HEK293 (cell line): ENCODE data around the gene GOLGA3.

Experiments
- CTCF ChIA-PET: fragments of 350-600 bp; formaldehyde crosslinking; extraction: SDS; loops from one replicate; lab custom pipeline; 2021; ENCODE audit warnings: antibody characterized with exemption; lab: Yijun Ruan, JAX
- POLR2A ChIA-PET: fragments of 300-600 bp; formaldehyde crosslinking; extraction: SDS; loops from one replicate; lab custom pipeline; 2020; ENCODE audit warnings: antibody characterized with exemption, inconsistent platforms; lab: Yijun Ruan, JAX
- H3K27ac ChIP-seq: fragments of 200-500 bp; sonication (Bioruptor generic); 2 replicates; pipeline ENCODE4 v1.5.1; 2014; ENCODE audit warnings: low read depth, low read length, control low read depth, inconsistent platforms; ENCODE audit errors: extremely low read depth
- H3K36me3 ChIP-seq, 2 experiments: fragments of 200-500 bp in 1 of 2; sonication (Bioruptor generic) in 1 of 2; 1 replicate in 1 of 2; 2 replicates in 1 of 2; pipeline ENCODE4 v1.5.1; 2014 to 2017; ENCODE audit warnings: inconsistent platforms in 2 of 2, low read length in 2 of 2; ENCODE audit not compliant: control insufficient read depth in 2 of 2, insufficient read depth in 1 of 2
- H3K4me1 ChIP-seq: fragments of 200-500 bp; sonication (Bioruptor generic); 2 replicates; pipeline ENCODE4 v1.5.1; 2014; ENCODE audit warnings: mild to moderate bottlenecking, low read length, inconsistent platforms; ENCODE audit not compliant: control insufficient read depth, insufficient read depth
- H3K4me3 ChIP-seq: 2 replicates; pipeline ENCODE4 v1.5.1; 2011; ENCODE audit warnings: low read depth, mild to moderate bottlenecking, control low read depth, low read length, moderate library complexity
- H3K9me3 ChIP-seq: fragments of 200-500 bp; sonication (Bioruptor generic); 2 replicates; pipeline ENCODE4 v1.5.1; 2014; ENCODE audit warnings: low read depth, low read length, inconsistent platforms; ENCODE audit not compliant: control insufficient read depth, insufficient read depth
- ATF2 ChIP-seq: fragments of 450-650 bp; formaldehyde crosslinking; IDR thresholded peaks from 2 replicates; pipeline ENCODE4 v1.5.1; 2016; ENCODE audit warnings: missing biosample characterization, missing genetic modification characterization, low read depth
- KLF1 ChIP-seq: fragments of 450-650 bp; formaldehyde crosslinking; IDR thresholded peaks from 2 replicates; pipeline ENCODE4 v1.5.1; 2016; ENCODE audit warnings: missing biosample characterization, missing genetic modification characterization
- SALL2 ChIP-seq: fragments of 450-650 bp; formaldehyde crosslinking; IDR thresholded peaks from 2 replicates; pipeline ENCODE4 v1.5.0; 2017; ENCODE audit warnings: missing biosample characterization, mild to moderate bottlenecking, missing genetic modification characterization, borderline replicate concordance
- YY1 ChIP-seq: fragments of 450-650 bp; formaldehyde crosslinking; IDR thresholded peaks from 2 replicates; pipeline ENCODE4 v1.5.1; 2018; ENCODE audit warnings: missing biosample characterization, missing genetic modification characterization
- ZBTB1 ChIP-seq: fragments of 450-650 bp; formaldehyde crosslinking; IDR thresholded peaks from 2 replicates; pipeline ENCODE4 v1.5.1; 2016; ENCODE audit warnings: missing biosample characterization, missing genetic modification characterization
- ZNF10 ChIP-seq: fragments of 450-650 bp; formaldehyde crosslinking; IDR thresholded peaks from 2 replicates; pipeline ENCODE4 v1.5.1; 2017; ENCODE audit warnings: missing biosample characterization, missing genetic modification characterization
- ZNF112 ChIP-seq: fragments of 450-650 bp; formaldehyde crosslinking; IDR thresholded peaks from 2 replicates; pipeline ENCODE4 v1.5.0; 2017; ENCODE audit warnings: missing biosample characterization, missing genetic modification characterization
- ZNF146 ChIP-seq: fragments of 450-650 bp; formaldehyde crosslinking; IDR thresholded peaks from 2 replicates; pipeline ENCODE4 v1.5.1; 2016; ENCODE audit warnings: missing biosample characterization, missing genetic modification characterization
- ZNF155 ChIP-seq: fragments of 450-650 bp; formaldehyde crosslinking; IDR thresholded peaks from 2 replicates; pipeline ENCODE4 v1.5.1; 2016; ENCODE audit warnings: missing biosample characterization, missing genetic modification characterization
- ZNF248 ChIP-seq: fragments of 450-650 bp; formaldehyde crosslinking; IDR thresholded peaks from 2 replicates; pipeline ENCODE4 v1.5.1; 2017; ENCODE audit warnings: missing biosample characterization, missing genetic modification characterization
- ZNF394 ChIP-seq: fragments of 450-650 bp; formaldehyde crosslinking; IDR thresholded peaks from 2 replicates; pipeline ENCODE4 v1.5.1; 2016; ENCODE audit warnings: missing biosample characterization, missing genetic modification characterization, mild to moderate bottlenecking, moderate library complexity, borderline replicate concordance
- ZNF501 ChIP-seq: fragments of 450-650 bp; formaldehyde crosslinking; IDR thresholded peaks from 2 replicates; pipeline ENCODE4 v1.5.1; 2016; ENCODE audit warnings: missing biosample characterization, missing genetic modification characterization
- ZNF518A ChIP-seq: fragments of 450-650 bp; formaldehyde crosslinking; conservative IDR thresholded peaks from 2 replicates; pipeline ENCODE4 v1.5.1; 2016; ENCODE audit warnings: low read depth, missing biosample characterization, missing genetic modification characterization
- ZNF600 ChIP-seq: fragments of 450-650 bp; formaldehyde crosslinking; IDR thresholded peaks from 2 replicates; pipeline ENCODE4 v1.5.1; 2016; ENCODE audit warnings: missing biosample characterization, missing genetic modification characterization
- ZNF785 ChIP-seq: fragments of 450-650 bp; formaldehyde crosslinking; IDR thresholded peaks from 2 replicates; pipeline ENCODE4 v1.5.1; 2016; ENCODE audit warnings: missing biosample characterization, missing genetic modification characterization

GOLGA3 gene

GRCh38 chr12:132825089-132825488 lies 3.6 kb downstream of the GOLGA3 start:
- no peak overlapping the region for H3K4me3 ChIP-seq
- H3K9me3 ChIP-seq = no peaks in the 10 kb centered on the region
- H3K36me3 ChIP-seq = peaks cover 7 to 47% of the 10 kb centered on the region in 2 experiments
- TF ChIP-seq ZNF112 (no peak), SALL2 (tag by site-specific recombination) (no peak), ZBTB1 (tag by site-specific recombination) (no peak), ZNF785 (no peak)
- TF ChIP-seq, all 188 proteins: peak for 0
- CTCF ChIA-PET = no interaction called here
- Histone ChIP-seq H3K27ac (no peak overlapping the region), H3K4me1 (no peaks in the 10 kb centered on the region)
- POLR2A ChIA-PET = no interaction called here

GRCh38 chr12:132824053-132824452 lies 4.6 kb downstream of the GOLGA3 start:
- no peak overlapping the region for H3K4me3 ChIP-seq
- no peaks in the 10 kb centered on the region for H3K9me3 ChIP-seq
- H3K36me3 ChIP-seq = peaks cover 11 to 57% of the 10 kb centered on the region in 2 experiments
- no peak overlapping the region for H3K27ac ChIP-seq
- TF ChIP-seq YY1 (no peak), KLF1 (tag by site-specific recombination) (peak; percentile 60; the same call in 1 of the 2 replicates)
- H3K4me1 ChIP-seq = no peaks in the 10 kb centered on the region
- ChIA-PET CTCF (no interaction called here), POLR2A (no interaction called here)

GRCh38 chr12:132818562-132818961 lies 10.1 kb downstream of the GOLGA3 start:
- CTCF ChIA-PET = no interaction called here
- Histone ChIP-seq H3K4me1 (no peaks in the 10 kb centered on the region), H3K36me3 (peaks cover 26 to 71% of the 10 kb centered on the region in 2 experiments; a peak in 2 of 3 replicates), H3K4me3 (no peak overlapping the region), H3K9me3 (no peaks in the 10 kb centered on the region), H3K27ac (no peak overlapping the region)
- TF ChIP-seq ZNF501 (tag by site-specific recombination) (no peak), ZNF518A (tag by site-specific recombination) (no peak), ZNF394 (tag by site-specific recombination) (no peak), ZNF248 (tag by site-specific recombination) (no peak), ATF2 (tag by site-specific recombination) (peak; percentile 53; the same call in 1 of the 2 replicates), ZNF600 (tag by site-specific recombination) (peak; percentile 51; the same call in 1 of the 2 replicates), ZNF10 (tag by site-specific recombination) (no peak), ZNF146 (tag by site-specific recombination) (no peak), ZNF155 (tag by site-specific recombination) (no peak)
- POLR2A ChIA-PET = no interaction called here
